ENCODE results near the gene C20orf173. TPM values are rescaled to one million over a fixed set of nuclear protein-coding genes. Genes with fewer than 3 reads are reported as not detected.

C20orf173 gene
- total RNA-seq, 2 donors from 2014 or later: not detected

GRCh38 chr20:35561268-35561667 is 31.8 kb upstream of the C20orf173 start:
- peak in 1 of 2 donors; percentile 47 for TF ChIP-seq CTCF (IDR thresholded peaks at IDR 0.05)
- no peaks in the 10 kb centered on the region for H3K4me1 ChIP-seq
- H3K4me3 ChIP-seq: no peak overlapping the region
- no peaks in the 10 kb centered on the region for H3K27me3 ChIP-seq
- H3K36me3 ChIP-seq: peaks cover 11% of the 10 kb centered on the region
- H3K9me3 ChIP-seq: no peaks in the 10 kb centered on the region
- no peak for DNase-seq (ENCODE audit: low spot score)
- H3K27ac ChIP-seq: no peak overlapping the region

GRCh38 chr20:35560541-35560940 is 31.1 kb upstream of the C20orf173 start:
- no peak for DNase-seq (ENCODE audit: low spot score)
- no peaks in the 10 kb centered on the region for H3K27me3 ChIP-seq
- H3K27ac ChIP-seq: no peak overlapping the region
- H3K36me3 ChIP-seq: peaks cover 11% of the 10 kb centered on the region
- H3K9me3 ChIP-seq: no peaks in the 10 kb centered on the region
- no peaks in the 10 kb centered on the region for H3K4me1 ChIP-seq
- H3K4me3 ChIP-seq: no peak overlapping the region
- no peak for TF ChIP-seq CTCF (IDR thresholded peaks at IDR 0.05)

- no peak for DNase-seq (ENCODE audit: low spot score)
- Histone ChIP-seq H3K36me3 (peaks cover 14% of the 10 kb centered on the region), H3K27me3 (no peaks in the 10 kb centered on the region), H3K4me3 (no peak overlapping the region), H3K9me3 (no peaks in the 10 kb centered on the region), H3K4me1 (no peaks in the 10 kb centered on the region), H3K27ac (no peak overlapping the region)
- no peak for TF ChIP-seq CTCF (IDR thresholded peaks at IDR 0.05)
Measured at GRCh38 chr20:35560105-35560511, 30.7 kb upstream of the C20orf173 start.

- H3K4me1 ChIP-seq: no peaks in the 10 kb centered on the region
- H3K9me3 ChIP-seq: no peaks in the 10 kb centered on the region
- H3K27me3 ChIP-seq: no peaks in the 10 kb centered on the region
- no peak overlapping the region for H3K27ac ChIP-seq
- no peak for TF ChIP-seq CTCF (IDR thresholded peaks at IDR 0.05)
- H3K36me3 ChIP-seq: peaks cover 20% of the 10 kb centered on the region
- DNase-seq (ENCODE audit: low spot score): no peak
- H3K4me3 ChIP-seq: no peak overlapping the region
Measured at GRCh38 chr20:35559042-35559693, 29.7 kb upstream of the C20orf173 start.

- H3K27me3 ChIP-seq: no peaks in the 10 kb centered on the region
- no peaks in the 10 kb centered on the region for H3K4me1 ChIP-seq
- H3K36me3 ChIP-seq: peaks cover 20% of the 10 kb centered on the region
- no peak for DNase-seq (ENCODE audit: low spot score)
- H3K9me3 ChIP-seq: no peaks in the 10 kb centered on the region
- TF ChIP-seq CTCF (IDR thresholded peaks at IDR 0.05): no peak
- H3K27ac ChIP-seq: no peak overlapping the region
- no peak overlapping the region for H3K4me3 ChIP-seq
Measured at GRCh38 chr20:35558451-35558850, 29.0 kb upstream of the C20orf173 start.

- no peak for DNase-seq (ENCODE audit: low spot score)
- Histone ChIP-seq H3K27me3 (no peaks in the 10 kb centered on the region), H3K9me3 (no peaks in the 10 kb centered on the region), H3K4me3 (no peak overlapping the region), H3K4me1 (no peaks in the 10 kb centered on the region), H3K36me3 (peaks cover 20% of the 10 kb centered on the region), H3K27ac (no peak overlapping the region)
- TF ChIP-seq CTCF (IDR thresholded peaks at IDR 0.05): no peak
Measured at GRCh38 chr20:35556871-35557270, 27.4 kb upstream of the C20orf173 start.

Data from right atrium auricular region (tissue), 2 donors.